HG03108 (cell line): Measurements from ENCODE around the gene SORBS2.
"Not testable (repeated sequence)": the region's sequence is repeated elsewhere in the genome, so short reads cannot be mapped to it uniquely, and the experiment has no call there.

Experiments used
- ATAC-seq: cut with Tn5 transposase; IDR thresholded peaks from one replicate; pipeline ENCODE4 v1.9.1; 2021; ENCODE audit warnings: moderate library complexity; ENCODE audit not compliant: unreplicated experiment

Gene SORBS2

GRCh38 chr4:185567381-185568376 is 244.3 kb downstream of the SORBS2 start:
- ATAC-seq, result no peak

- ATAC-seq, result no peak
Observed at GRCh38 chr4:185566972-185567371, 245.0 kb downstream of the SORBS2 start.

- no peak for ATAC-seq
Observed at GRCh38 chr4:185566425-185566824, 245.6 kb downstream of the SORBS2 start.

- ATAC-seq, result no peak
Observed at GRCh38 chr4:185565696-185566095, 246.3 kb downstream of the SORBS2 start.

GRCh38 chr4:185564349-185564748 is 247.6 kb downstream of the SORBS2 start:
- no peak for ATAC-seq

GRCh38 chr4:185562531-185562930 is 249.5 kb downstream of the SORBS2 start:
- no peak for ATAC-seq

- ATAC-seq, result no peak
Observed at GRCh38 chr4:185560316-185560715, 251.7 kb downstream of the SORBS2 start.

GRCh38 chr4:185559915-185560281 is 252.1 kb downstream of the SORBS2 start:
- no peak for ATAC-seq

- not testable (repeated sequence) for ATAC-seq
Observed at GRCh38 chr4:185559251-185559914, 252.6 kb downstream of the SORBS2 start.

- ATAC-seq, result no peak
Observed at GRCh38 chr4:185554365-185555126, 257.4 kb downstream of the SORBS2 start.

GRCh38 chr4:185552254-185552653 is 259.7 kb downstream of the SORBS2 start:
- ATAC-seq, result no peak

GRCh38 chr4:185550933-185551332 is 261.1 kb downstream of the SORBS2 start:
- no peak for ATAC-seq

GRCh38 chr4:185549095-185549639 is 262.8 kb downstream of the SORBS2 start:
- ATAC-seq, result no peak

- ATAC-seq, result no peak
Observed at GRCh38 chr4:185548587-185548986, 263.4 kb downstream of the SORBS2 start.

- ATAC-seq, result no peak
Observed at GRCh38 chr4:185546335-185546734, 265.7 kb downstream of the SORBS2 start.

GRCh38 chr4:185542626-185543315 is 269.2 kb downstream of the SORBS2 start:
- ATAC-seq, result no peak

- ATAC-seq, result no peak
Observed at GRCh38 chr4:185541251-185541727, 270.7 kb downstream of the SORBS2 start.

GRCh38 chr4:185540487-185541120 is 271.4 kb downstream of the SORBS2 start:
- ATAC-seq, result no peak

- no peak for ATAC-seq
Observed at GRCh38 chr4:185540040-185540439, 272.0 kb downstream of the SORBS2 start.

GRCh38 chr4:185538806-185539205 is 273.2 kb downstream of the SORBS2 start:
- ATAC-seq, result no peak
